HepG2 (cell line): ENCODE data around the gene GDF2.

Source experiments
- FOXK2 ChIP-seq: fragments of 450-650 bp; IDR thresholded peaks from 2 replicates; pipeline ENCODE4 v1.6.1; 2016
- MEF2D ChIP-seq: sonication (generic); formaldehyde crosslinking; IDR thresholded peaks from 2 replicates; pipeline ENCODE4 v1.5.1; 2020; ENCODE audit warnings: mild to moderate bottlenecking, missing genetic modification reagents
- POLR2AphosphoS5 ChIP-seq: IDR thresholded peaks from 2 replicates; pipeline ENCODE4 v1.6.1; 2012; ENCODE audit warnings: low read depth, low read length
- SRSF1 ChIP-seq: fragments of 200-400 bp; formaldehyde crosslinking; optimal IDR thresholded peaks from 2 replicates; pipeline ENCODE3; 2017; ENCODE audit warnings: mild to moderate bottlenecking, low read depth, low read length, moderate library complexity
- ZNF878 ChIP-seq: sonication (generic); formaldehyde crosslinking; IDR thresholded peaks from 2 replicates; pipeline ENCODE4 v1.8.1; 2023; ENCODE audit warnings: mild to moderate bottlenecking, missing genetic modification reagents, moderate library complexity
- TF ChIP-seq, protein P1 (sequence below): sonication (generic); formaldehyde crosslinking; IDR thresholded peaks from 2 replicates; pipeline ENCODE4 v1.9.0; 2021; ENCODE audit warnings: missing genetic modification reagents, borderline replicate concordance
- TF ChIP-seq, protein P2 (sequence below): sonication (generic); formaldehyde crosslinking; IDR thresholded peaks from 2 replicates; pipeline ENCODE4 v1.5.0; 2020; ENCODE audit warnings: mild to moderate bottlenecking, missing genetic modification reagents, moderate library complexity

DNA sequence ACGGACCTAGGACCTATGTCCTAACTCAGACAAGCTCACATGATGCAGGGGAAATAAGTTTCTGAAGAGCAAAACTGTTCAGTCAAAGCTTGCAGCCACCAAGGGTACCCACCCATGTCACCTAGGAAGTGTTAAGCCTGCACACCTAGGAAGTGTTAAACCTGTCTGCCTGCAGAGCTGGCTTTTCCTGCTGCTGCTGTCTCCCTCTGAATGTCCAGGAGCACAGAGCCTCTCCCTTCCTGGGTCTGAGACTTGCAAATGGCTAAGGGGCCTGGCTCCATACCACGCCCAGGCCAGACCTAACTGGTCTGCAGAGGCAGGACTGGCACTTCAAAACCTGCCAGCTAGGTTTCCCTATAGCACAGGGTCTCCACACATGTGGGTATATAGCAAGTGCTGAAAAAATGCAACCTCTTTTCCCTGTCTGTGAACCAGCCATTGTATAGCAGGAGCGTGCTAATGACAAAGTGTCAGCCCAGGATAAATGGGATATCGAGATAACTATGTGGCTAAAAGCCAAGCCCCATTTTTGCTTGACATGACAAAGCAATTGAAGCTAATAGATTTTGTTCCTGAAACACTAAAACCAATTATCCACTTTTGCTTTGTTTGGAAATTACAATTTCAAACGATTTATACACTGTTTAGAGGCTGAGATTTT lies 1.5 kb downstream of the GDF2 start:
- TF ChIP-seq FOXK2 (no peak), MEF2D (no peak), ZNF878 (CRISPR knock-in tag) (no peak), POLR2AphosphoS5 (no peak), SRSF1 (no peak)
- TF ChIP-seq, protein P1, sequence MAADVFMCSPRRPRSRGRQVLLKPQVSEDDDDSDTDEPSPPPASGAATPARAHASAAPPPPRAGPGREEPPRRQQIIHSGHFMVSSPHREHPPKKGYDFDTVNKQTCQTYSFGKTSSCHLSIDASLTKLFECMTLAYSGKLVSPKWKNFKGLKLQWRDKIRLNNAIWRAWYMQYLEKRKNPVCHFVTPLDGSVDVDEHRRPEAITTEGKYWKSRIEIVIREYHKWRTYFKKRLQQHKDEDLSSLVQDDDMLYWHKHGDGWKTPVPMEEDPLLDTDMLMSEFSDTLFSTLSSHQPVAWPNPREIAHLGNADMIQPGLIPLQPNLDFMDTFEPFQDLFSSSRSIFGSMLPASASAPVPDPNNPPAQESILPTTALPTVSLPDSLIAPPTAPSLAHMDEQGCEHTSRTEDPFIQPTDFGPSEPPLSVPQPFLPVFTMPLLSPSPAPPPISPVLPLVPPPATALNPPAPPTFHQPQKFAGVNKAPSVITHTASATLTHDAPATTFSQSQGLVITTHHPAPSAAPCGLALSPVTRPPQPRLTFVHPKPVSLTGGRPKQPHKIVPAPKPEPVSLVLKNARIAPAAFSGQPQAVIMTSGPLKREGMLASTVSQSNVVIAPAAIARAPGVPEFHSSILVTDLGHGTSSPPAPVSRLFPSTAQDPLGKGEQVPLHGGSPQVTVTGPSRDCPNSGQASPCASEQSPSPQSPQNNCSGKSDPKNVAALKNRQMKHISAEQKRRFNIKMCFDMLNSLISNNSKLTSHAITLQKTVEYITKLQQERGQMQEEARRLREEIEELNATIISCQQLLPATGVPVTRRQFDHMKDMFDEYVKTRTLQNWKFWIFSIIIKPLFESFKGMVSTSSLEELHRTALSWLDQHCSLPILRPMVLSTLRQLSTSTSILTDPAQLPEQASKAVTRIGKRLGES = no peak
- TF ChIP-seq, protein P2, sequence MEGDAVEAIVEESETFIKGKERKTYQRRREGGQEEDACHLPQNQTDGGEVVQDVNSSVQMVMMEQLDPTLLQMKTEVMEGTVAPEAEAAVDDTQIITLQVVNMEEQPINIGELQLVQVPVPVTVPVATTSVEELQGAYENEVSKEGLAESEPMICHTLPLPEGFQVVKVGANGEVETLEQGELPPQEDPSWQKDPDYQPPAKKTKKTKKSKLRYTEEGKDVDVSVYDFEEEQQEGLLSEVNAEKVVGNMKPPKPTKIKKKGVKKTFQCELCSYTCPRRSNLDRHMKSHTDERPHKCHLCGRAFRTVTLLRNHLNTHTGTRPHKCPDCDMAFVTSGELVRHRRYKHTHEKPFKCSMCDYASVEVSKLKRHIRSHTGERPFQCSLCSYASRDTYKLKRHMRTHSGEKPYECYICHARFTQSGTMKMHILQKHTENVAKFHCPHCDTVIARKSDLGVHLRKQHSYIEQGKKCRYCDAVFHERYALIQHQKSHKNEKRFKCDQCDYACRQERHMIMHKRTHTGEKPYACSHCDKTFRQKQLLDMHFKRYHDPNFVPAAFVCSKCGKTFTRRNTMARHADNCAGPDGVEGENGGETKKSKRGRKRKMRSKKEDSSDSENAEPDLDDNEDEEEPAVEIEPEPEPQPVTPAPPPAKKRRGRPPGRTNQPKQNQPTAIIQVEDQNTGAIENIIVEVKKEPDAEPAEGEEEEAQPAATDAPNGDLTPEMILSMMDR = no peak
